GM12872 (cell line): ENCODE results near the gene WDFY4.

Experiments used
- CTCF ChIP-seq: IDR thresholded peaks from 3 replicates; pipeline ENCODE4 v1.5.1; 2011; ENCODE audit warnings: low read depth, mild to moderate bottlenecking, low read length, moderate library complexity; ENCODE audit not compliant: insufficient read depth

WDFY4 gene

GRCh38 chr10:48745662-48746245 lies 61.1 kb downstream of the WDFY4 start:
- TF ChIP-seq CTCF = no peak

GRCh38 chr10:48748573-48748972 lies 63.9 kb downstream of the WDFY4 start:
- no peak for TF ChIP-seq CTCF

- no peak for TF ChIP-seq CTCF
These were observed 64.6 kb downstream of the WDFY4 start for GRCh38 chr10:48749254-48749787.

- no peak for TF ChIP-seq CTCF
These were observed 65.3 kb downstream of the WDFY4 start for GRCh38 chr10:48750019-48750418.

- TF ChIP-seq CTCF = no peak
These were observed 66.3 kb downstream of the WDFY4 start for GRCh38 chr10:48750991-48751390.

- TF ChIP-seq CTCF = no peak
These were observed 67.1 kb downstream of the WDFY4 start for GRCh38 chr10:48751730-48752129.

- no peak for TF ChIP-seq CTCF
These were observed 73.7 kb downstream of the WDFY4 start for GRCh38 chr10:48758411-48758810.
